Keratinocyte (primary cell): Measurements from ENCODE around the gene FBH1. TPM values are rescaled to one million over a fixed set of nuclear protein-coding genes. Genes with fewer than 3 reads are reported as not detected.

Experiments
- DNase-seq: peaks from one replicate; pipeline ENCODE4 v3.0.0-alpha.2; 2011; ENCODE audit warnings: low read depth, missing footprints, low spot score
- FAIRE-seq: peaks from 2 replicates; lab custom pipeline; 2011; peaks lifted over from hg19 to GRCh38; lab: Jason Lieb, UNC
- H2AFZ ChIP-seq: 2 replicates; pipeline ENCODE4 v1.6.0; 2012; ENCODE audit warnings: low read length, control low read depth, inconsistent platforms; ENCODE audit not compliant: control insufficient read depth
- H3K27ac ChIP-seq: 2 replicates; pipeline ENCODE4 v1.5.1; 2011; ENCODE audit warnings: low read length; ENCODE audit not compliant: control insufficient read depth, insufficient read depth
- H3K27me3 ChIP-seq: 3 replicates; pipeline ENCODE4 v1.6.0; 2011; ENCODE audit warnings: low read length; ENCODE audit not compliant: control insufficient read depth, insufficient read depth; ENCODE audit errors: extremely low read depth
- H3K36me3 ChIP-seq, 2 experiments: 2 replicates in 1 of 2; 3 replicates in 1 of 2; pipeline ENCODE4 v1.5.1; 2011; ENCODE audit warnings: low read length in 2 of 2, mild to moderate bottlenecking in 1 of 2; ENCODE audit not compliant: control insufficient read depth in 2 of 2, insufficient read depth in 2 of 2; ENCODE audit errors: extremely low read depth in 1 of 2
- H3K4me1 ChIP-seq: 3 replicates; pipeline ENCODE4 v1.5.1; 2011; ENCODE audit warnings: low read length; ENCODE audit not compliant: control insufficient read depth, insufficient read depth; ENCODE audit errors: extremely low read depth
- H3K4me2 ChIP-seq: 3 replicates; pipeline ENCODE4 v1.6.0; 2011; ENCODE audit warnings: low read depth, low read length; ENCODE audit not compliant: control insufficient read depth, insufficient read depth; ENCODE audit errors: extremely low read depth
- H3K4me3 ChIP-seq, 3 experiments: fragments of 200-600 bp in 1 of 3; sonication (generic) in 1 of 3; 2 replicates in 2 of 3; 3 replicates in 1 of 3; pipeline ENCODE4 v1.5.1; 2011 to 2016; ENCODE audit warnings: low read length in 3 of 3, mild to moderate bottlenecking in 3 of 3, control low read depth in 2 of 3, inconsistent platforms in 1 of 3, low read depth in 1 of 3, mixed read lengths in 1 of 3, mixed run types in 1 of 3, moderate library complexity in 1 of 3; ENCODE audit not compliant: control insufficient read depth in 2 of 3, insufficient read depth in 2 of 3; ENCODE audit errors: extremely low read depth in 1 of 3
- H3K79me2 ChIP-seq: 2 replicates; pipeline ENCODE4 v1.6.0; 2012; ENCODE audit warnings: low read length; ENCODE audit not compliant: control insufficient read depth, insufficient read depth
- H3K9ac ChIP-seq: 3 replicates; pipeline ENCODE4 v1.6.0; 2011; ENCODE audit warnings: low read length; ENCODE audit not compliant: control insufficient read depth, insufficient read depth; ENCODE audit errors: extremely low read depth
- H3K9me1 ChIP-seq: 3 replicates; pipeline ENCODE4 v1.6.0; 2011; ENCODE audit warnings: low read length; ENCODE audit not compliant: control insufficient read depth, insufficient read depth; ENCODE audit errors: extremely low read depth
- H3K9me3 ChIP-seq: 2 replicates; pipeline ENCODE4 v1.5.1; 2012; ENCODE audit warnings: low read depth, low read length; ENCODE audit not compliant: control insufficient read depth
- H4K20me1 ChIP-seq: 3 replicates; pipeline ENCODE4 v1.6.0; 2011; ENCODE audit warnings: low read length; ENCODE audit not compliant: control insufficient read depth, insufficient read depth; ENCODE audit errors: extremely low read depth
- EZH2 ChIP-seq: IDR thresholded peaks from one replicate; pipeline ENCODE4 v1.6.1; 2012; ENCODE audit warnings: inconsistent platforms, mild to moderate bottlenecking, low read length, moderate library complexity
- dilution Hi-C: fragments of 300-500 bp; cut with MboI; formaldehyde crosslinking; loops from one replicate; pipeline ENCODE4 v1.7.0; 2020; ENCODE audit warnings: low sequenced_read_pairs; ENCODE audit not compliant: extremely low pct_ligation_motif_present
- polyA minus RNA-seq, 3 experiments: library from RNA; depleted of rRNA, polyadenylated mRNA; stranded (reverse); fragments of >200 nt; gene quantifications; 1 replicate in 1 of 3; 2 replicates in 1 of 3; 3 replicates in 1 of 3; pipeline ENCODE4 v1.2.3, GENCODE V29; 2011
- polyA plus RNA-seq, 5 experiments: library from polyadenylated mRNA; depleted of rRNA in 3 of 5; stranded (reverse) in 3 of 5; stranded (forward) in 1 of 5; unstranded in 1 of 5; fragments of >200 nt; gene quantifications; 1 replicate in 1 of 5; 2 replicates in 3 of 5; 3 replicates in 1 of 5; pipeline versions ENCODE4 v1.2.1 to v1.2.3, GENCODE V29; 2011 to 2012; ENCODE audit warnings: missing spikeins in 2 of 5, low read depth in 1 of 5, low replicate concordance in 1 of 5
- TF ChIP-seq, protein P1 (sequence below), 3 experiments: IDR thresholded peaks in 1 of 3; conservative IDR thresholded peaks in 1 of 3; optimal IDR thresholded peaks in 1 of 3; 2 replicates in 2 of 3; 3 replicates in 1 of 3; pipeline versions ENCODE3 to v1.5.1; 2011; ENCODE audit warnings: low read length in 3 of 3, mild to moderate bottlenecking in 3 of 3, moderate library complexity in 2 of 3, control low read depth in 1 of 3, inconsistent platforms in 1 of 3; ENCODE audit not compliant: insufficient read depth in 2 of 3; ENCODE audit errors: extremely low read depth in 1 of 3

Gene FBH1
- polyA plus RNA-seq, result 55.9 to 70.0 TPM (median 61.8 TPM) in 3 replicates
- polyA plus RNA-seq (2011; ENCODE audit: low read depth), result 78.7 TPM
- 62.0 and 66.6 TPM in 2 replicates for polyA plus RNA-seq (2011; cell fraction: cytosol; rRNA removed)
- polyA plus RNA-seq (2011; cell fraction: nucleus; rRNA removed), result 128 and 134 TPM in 2 replicates
- 42.4 and 43.7 TPM in 2 replicates for polyA plus RNA-seq (2012; ENCODE audit: low replicate concordance)
- 132 to 146 TPM (median 141 TPM) in 3 replicates for polyA minus RNA-seq
- 88.1 TPM for polyA minus RNA-seq (2011; cell fraction: cytosol; rRNA and poly(A)+ RNA removed)
- 57.0 and 97.7 TPM in 2 replicates for polyA minus RNA-seq (2011; cell fraction: nucleus; rRNA and poly(A)+ RNA removed)

GRCh38 chr10:5889624-5890451 is at the start of gene FBH1, which contains the start of gene ANKRD16:
TSS of gene FBH1 (plus strand) at chr10:5890243. CDS start at chr10:5890346, 103 bp downstream.
TSS of gene ANKRD16 (minus strand) at chr10:5889893. CDS start at chr10:5889354, 539 bp downstream.
- dilution Hi-C loops, result no loop called here
- peak within 1 kb of the TSS; percentile 79 for H3K27ac ChIP-seq
- no peak for FAIRE-seq

DNA sequence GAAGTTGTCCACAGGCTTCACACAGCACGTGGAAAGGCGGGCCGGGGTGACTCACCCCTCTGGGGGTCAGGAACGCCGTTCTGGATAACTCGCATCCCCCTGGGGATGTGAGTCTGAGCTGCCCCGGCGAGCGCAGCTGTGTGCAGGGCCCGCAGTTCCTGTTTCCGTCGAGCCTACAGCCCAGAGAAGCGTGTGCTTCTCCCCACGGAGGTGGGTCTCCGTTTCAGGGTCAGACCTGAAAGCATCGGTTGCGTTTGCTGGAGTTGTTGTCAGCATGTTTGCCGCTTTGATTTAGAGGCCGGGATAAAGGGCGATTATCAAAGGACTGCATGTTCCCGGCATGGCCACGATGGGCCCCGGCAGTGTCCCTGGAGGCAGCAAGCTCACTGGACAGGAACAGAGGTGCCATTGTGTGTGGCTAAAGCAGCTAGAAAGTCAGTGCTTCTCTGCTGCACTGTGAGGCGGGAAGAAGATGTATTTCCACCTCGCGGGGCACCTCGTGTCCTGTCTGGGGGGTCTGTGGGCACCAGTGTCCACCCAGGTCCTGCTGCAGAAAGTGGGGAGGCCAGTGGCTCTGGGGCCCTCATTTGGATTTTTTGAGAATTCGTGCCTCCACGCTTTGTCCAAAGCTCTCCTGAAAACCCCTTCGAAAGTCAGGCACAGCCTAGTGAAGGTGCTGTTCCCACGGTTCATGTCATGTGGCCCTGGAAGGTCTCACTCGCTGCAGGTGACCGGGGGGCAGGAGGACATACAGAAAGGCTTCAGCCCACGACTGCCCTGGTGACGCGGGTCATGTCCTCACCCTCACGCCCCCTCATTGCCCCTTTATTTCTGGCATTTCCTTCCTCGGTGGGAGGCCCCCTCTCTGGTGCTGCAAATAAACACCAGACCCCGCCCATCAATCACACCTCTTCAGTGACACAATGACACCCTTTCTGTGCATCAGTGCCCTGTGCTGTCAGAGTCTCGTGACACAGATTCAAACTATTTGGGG is 49.4 kb upstream of the FBH1 start:
- no peaks in the 10 kb centered on the region for H3K79me2 ChIP-seq
- no peak overlapping the region for H3K4me2 ChIP-seq
- TF ChIP-seq, protein P1, sequence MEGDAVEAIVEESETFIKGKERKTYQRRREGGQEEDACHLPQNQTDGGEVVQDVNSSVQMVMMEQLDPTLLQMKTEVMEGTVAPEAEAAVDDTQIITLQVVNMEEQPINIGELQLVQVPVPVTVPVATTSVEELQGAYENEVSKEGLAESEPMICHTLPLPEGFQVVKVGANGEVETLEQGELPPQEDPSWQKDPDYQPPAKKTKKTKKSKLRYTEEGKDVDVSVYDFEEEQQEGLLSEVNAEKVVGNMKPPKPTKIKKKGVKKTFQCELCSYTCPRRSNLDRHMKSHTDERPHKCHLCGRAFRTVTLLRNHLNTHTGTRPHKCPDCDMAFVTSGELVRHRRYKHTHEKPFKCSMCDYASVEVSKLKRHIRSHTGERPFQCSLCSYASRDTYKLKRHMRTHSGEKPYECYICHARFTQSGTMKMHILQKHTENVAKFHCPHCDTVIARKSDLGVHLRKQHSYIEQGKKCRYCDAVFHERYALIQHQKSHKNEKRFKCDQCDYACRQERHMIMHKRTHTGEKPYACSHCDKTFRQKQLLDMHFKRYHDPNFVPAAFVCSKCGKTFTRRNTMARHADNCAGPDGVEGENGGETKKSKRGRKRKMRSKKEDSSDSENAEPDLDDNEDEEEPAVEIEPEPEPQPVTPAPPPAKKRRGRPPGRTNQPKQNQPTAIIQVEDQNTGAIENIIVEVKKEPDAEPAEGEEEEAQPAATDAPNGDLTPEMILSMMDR (optimal IDR thresholded peaks at IDR 0.05 in 1 of 3, IDR thresholded peaks at IDR 0.05 in 1 of 3, conservative IDR thresholded peaks at IDR 0.05 in 1 of 3; ENCODE audit: extremely low read depth in 1 of 3, insufficient read depth in 2 of 3, low read length in 3 of 3), result no peak
- TF ChIP-seq EZH2, result no peak
- H4K20me1 ChIP-seq, result no peaks in the 10 kb centered on the region
- H3K27ac ChIP-seq, result no peak overlapping the region
- no peak for FAIRE-seq
- DNase-seq, result no peak
- dilution Hi-C loops, result no loop called here
- no peaks in the 10 kb centered on the region for H3K9me1 ChIP-seq
- H3K36me3 ChIP-seq, result no peaks in the 10 kb centered on the region
- no peak overlapping the region for H3K4me3 ChIP-seq
- H3K4me1 ChIP-seq, result no peaks in the 10 kb centered on the region
- H3K9ac ChIP-seq, result no peak overlapping the region
- no peak overlapping the region for H2AFZ ChIP-seq
- no peaks in the 10 kb centered on the region for H3K9me3 ChIP-seq
- no peaks in the 10 kb centered on the region for H3K27me3 ChIP-seq

More at GRCh38 chr10:5889624-5890451, at the start of gene FBH1, which contains the start of gene ANKRD16:
- peak within 1 kb of the TSS; percentile 100 for H3K4me2 ChIP-seq
- H3K4me3 ChIP-seq, result peak within 1 kb of the TSS; percentile 73 to 93 (median 91)
- H3K27me3 ChIP-seq, result no peaks in the 10 kb centered on the region
- TF ChIP-seq EZH2, result no peak
- TF ChIP-seq, protein P1 (optimal IDR thresholded peaks at IDR 0.05 in 1 of 3, IDR thresholded peaks at IDR 0.05 in 1 of 3, conservative IDR thresholded peaks at IDR 0.05 in 1 of 3; ENCODE audit: extremely low read depth in 1 of 3, insufficient read depth in 2 of 3, low read length in 3 of 3), result no peak
- peaks cover 4% of the 10 kb centered on the region for H3K9me1 ChIP-seq
- H4K20me1 ChIP-seq, result no peaks in the 10 kb centered on the region
- H3K9me3 ChIP-seq, result no peaks in the 10 kb centered on the region
- H3K4me1 ChIP-seq, result peaks cover 29% of the 10 kb centered on the region
- DNase-seq, result peak; percentile 66
- peaks cover 53% of the 10 kb centered on the region for H3K79me2 ChIP-seq
- H3K36me3 ChIP-seq, result peaks cover 3 to 18% of the 10 kb centered on the region in 2 experiments
- peak within 1 kb of the TSS; percentile 89 for H3K9ac ChIP-seq
- H2AFZ ChIP-seq, result peak within 1 kb of the TSS; percentile 86
